Osteoblast (primary cell): ENCODE results near the gene SPATA17. TPM values are rescaled to one million over a fixed set of nuclear protein-coding genes. Genes with fewer than 3 reads are reported as not detected.

ENCODE experiments used
- DNase-seq: peaks from one replicate; pipeline ENCODE4 v3.0.0; 2011; ENCODE audit warnings: low spot score, mixed read lengths; ENCODE audit not compliant: insufficient read length; ENCODE audit errors: missing footprints
- H2AFZ ChIP-seq: 2 replicates; pipeline ENCODE4 v1.6.0; 2011; ENCODE audit warnings: mild to moderate bottlenecking, low read length
- H3K27ac ChIP-seq: 2 replicates; pipeline ENCODE4 v1.5.1; 2011; ENCODE audit warnings: mild to moderate bottlenecking, low read depth, low read length, moderate library complexity
- H3K27me3 ChIP-seq: 2 replicates; pipeline ENCODE4 v1.6.0; 2012; ENCODE audit warnings: mild to moderate bottlenecking, control low read depth, inconsistent platforms, low read length, moderate library complexity; ENCODE audit not compliant: insufficient read depth
- H3K36me3 ChIP-seq: 2 replicates; pipeline ENCODE4 v1.5.1; 2011; ENCODE audit warnings: mild to moderate bottlenecking, low read length, control low read depth, moderate library complexity; ENCODE audit not compliant: insufficient read depth
- H3K4me1 ChIP-seq: 2 replicates; pipeline ENCODE4 v1.5.1; 2011; ENCODE audit warnings: mild to moderate bottlenecking, low read length, control low read depth, moderate library complexity; ENCODE audit not compliant: insufficient read depth
- H3K4me2 ChIP-seq: 2 replicates; pipeline ENCODE4 v1.6.0; 2011; ENCODE audit warnings: mild to moderate bottlenecking, low read length; ENCODE audit not compliant: insufficient read depth
- H3K4me3 ChIP-seq: fragments of 200-600 bp; sonication (generic); 3 replicates; pipeline ENCODE4 v1.5.1; 2012; ENCODE audit warnings: mild to moderate bottlenecking, low read length, inconsistent platforms; ENCODE audit not compliant: insufficient read depth
- H3K79me2 ChIP-seq: 2 replicates; pipeline ENCODE4 v1.6.0; 2012; ENCODE audit warnings: mild to moderate bottlenecking, low read length, control low read depth, inconsistent platforms; ENCODE audit not compliant: insufficient read depth
- H3K9me3 ChIP-seq: 2 replicates; pipeline ENCODE4 v1.5.1; 2011; ENCODE audit warnings: low read depth, low read length, control low read depth
- H4K20me1 ChIP-seq: 2 replicates; pipeline ENCODE4 v1.6.0; 2012; ENCODE audit warnings: mild to moderate bottlenecking, low read length, control low read depth; ENCODE audit not compliant: insufficient read depth
- CTCF ChIP-seq: IDR thresholded peaks from 2 replicates; pipeline ENCODE4 v1.5.1; 2011; ENCODE audit warnings: mild to moderate bottlenecking, low read depth, low read length, moderate library complexity; ENCODE audit errors: extremely low read depth
- total RNA-seq: library from RNA; depleted of rRNA; stranded (reverse); fragments of >200 nt; gene quantifications from 2 replicates; pipeline ENCODE4 v1.2.3, GENCODE V29; 2012

SPATA17 gene
- total RNA-seq, 1 donor = 0.36 TPM

GRCh38 chr1:217626321-217626720, 4.8 kb upstream of the SPATA17 start:
- no peak overlapping the region for H3K27ac ChIP-seq
- H3K36me3 ChIP-seq = no peaks in the 10 kb centered on the region
- TF ChIP-seq CTCF = no peak
- H3K4me2 ChIP-seq = no peak overlapping the region
- no peak overlapping the region for H3K4me3 ChIP-seq
- H2AFZ ChIP-seq = no peak overlapping the region
- no peak for DNase-seq
- H3K4me1 ChIP-seq = peaks cover 14% of the 10 kb centered on the region
- no peaks in the 10 kb centered on the region for H3K9me3 ChIP-seq
- H3K79me2 ChIP-seq = peaks cover 94% of the 10 kb centered on the region
- H3K27me3 ChIP-seq = no peaks in the 10 kb centered on the region
- H4K20me1 ChIP-seq = peaks cover 3% of the 10 kb centered on the region

- TF ChIP-seq CTCF = no peak
- DNase-seq = no peak
- no peak overlapping the region for H2AFZ ChIP-seq
- H3K4me1 ChIP-seq = peaks cover 18% of the 10 kb centered on the region
- peaks cover 83% of the 10 kb centered on the region for H3K79me2 ChIP-seq
- no peak overlapping the region for H3K4me2 ChIP-seq
- no peaks in the 10 kb centered on the region for H3K9me3 ChIP-seq
- H3K4me3 ChIP-seq = no peak overlapping the region
- peaks cover 3% of the 10 kb centered on the region for H4K20me1 ChIP-seq
- H3K27me3 ChIP-seq = no peaks in the 10 kb centered on the region
- H3K27ac ChIP-seq = no peak overlapping the region
- no peaks in the 10 kb centered on the region for H3K36me3 ChIP-seq
Observed at GRCh38 chr1:217627431-217627830, 3.7 kb upstream of the SPATA17 start.

GRCh38 chr1:217642455-217642854, 11.3 kb downstream of the SPATA17 start:
- no peak overlapping the region for H2AFZ ChIP-seq
- H3K27ac ChIP-seq = no peak overlapping the region
- H3K27me3 ChIP-seq = no peaks in the 10 kb centered on the region
- H4K20me1 ChIP-seq = no peaks in the 10 kb centered on the region
- H3K4me2 ChIP-seq = no peak overlapping the region
- no peaks in the 10 kb centered on the region for H3K4me1 ChIP-seq
- no peak for DNase-seq
- TF ChIP-seq CTCF = no peak
- H3K4me3 ChIP-seq = no peak overlapping the region
- H3K36me3 ChIP-seq = no peaks in the 10 kb centered on the region
- no peaks in the 10 kb centered on the region for H3K79me2 ChIP-seq
- no peaks in the 10 kb centered on the region for H3K9me3 ChIP-seq

- DNase-seq = no peak
- H3K27me3 ChIP-seq = no peaks in the 10 kb centered on the region
- no peaks in the 10 kb centered on the region for H3K9me3 ChIP-seq
Observed at GRCh38 chr1:217647791-217648190, 16.6 kb downstream of the SPATA17 start.

More at GRCh38 chr1:217647791-217648190, 16.6 kb downstream of the SPATA17 start:
- H3K27ac ChIP-seq = no peak overlapping the region
- no peaks in the 10 kb centered on the region for H4K20me1 ChIP-seq
- no peaks in the 10 kb centered on the region for H3K79me2 ChIP-seq
- H3K4me1 ChIP-seq = no peaks in the 10 kb centered on the region
- no peak overlapping the region for H2AFZ ChIP-seq
- no peaks in the 10 kb centered on the region for H3K36me3 ChIP-seq
- no peak overlapping the region for H3K4me3 ChIP-seq
- no peak for TF ChIP-seq CTCF
- no peak overlapping the region for H3K4me2 ChIP-seq
